NB4 (cell line): ENCODE data around the gene PLXNB2.

Experiments
- DNase-seq: peaks from one replicate; pipeline ENCODE4 v3.0.0; 2010; ENCODE audit warnings: low read depth
- H3K4me3 ChIP-seq: one replicate; pipeline ENCODE4 v1.5.1; 2011; ENCODE audit warnings: mild to moderate bottlenecking, low read depth, low read length, moderate library complexity
- MYC ChIP-seq: IDR thresholded peaks from 2 replicates; pipeline ENCODE4 v1.6.1; 2011; ENCODE audit warnings: low read depth, low read length
- POLR2A ChIP-seq: IDR thresholded peaks from 2 replicates; pipeline ENCODE4 v1.6.1; 2011; ENCODE audit warnings: mild to moderate bottlenecking; ENCODE audit not compliant: insufficient read length; ENCODE audit errors: extremely low read depth
- TF ChIP-seq, protein P1 (sequence below): IDR thresholded peaks from one replicate; pipeline ENCODE4 v1.5.1; 2012; ENCODE audit warnings: low read depth, low read length
- TF ChIP-seq, protein P2 (sequence below): IDR thresholded peaks from 2 replicates; pipeline ENCODE4 v1.6.1; 2011; ENCODE audit warnings: low read depth, low read length

PLXNB2 gene

DNA sequence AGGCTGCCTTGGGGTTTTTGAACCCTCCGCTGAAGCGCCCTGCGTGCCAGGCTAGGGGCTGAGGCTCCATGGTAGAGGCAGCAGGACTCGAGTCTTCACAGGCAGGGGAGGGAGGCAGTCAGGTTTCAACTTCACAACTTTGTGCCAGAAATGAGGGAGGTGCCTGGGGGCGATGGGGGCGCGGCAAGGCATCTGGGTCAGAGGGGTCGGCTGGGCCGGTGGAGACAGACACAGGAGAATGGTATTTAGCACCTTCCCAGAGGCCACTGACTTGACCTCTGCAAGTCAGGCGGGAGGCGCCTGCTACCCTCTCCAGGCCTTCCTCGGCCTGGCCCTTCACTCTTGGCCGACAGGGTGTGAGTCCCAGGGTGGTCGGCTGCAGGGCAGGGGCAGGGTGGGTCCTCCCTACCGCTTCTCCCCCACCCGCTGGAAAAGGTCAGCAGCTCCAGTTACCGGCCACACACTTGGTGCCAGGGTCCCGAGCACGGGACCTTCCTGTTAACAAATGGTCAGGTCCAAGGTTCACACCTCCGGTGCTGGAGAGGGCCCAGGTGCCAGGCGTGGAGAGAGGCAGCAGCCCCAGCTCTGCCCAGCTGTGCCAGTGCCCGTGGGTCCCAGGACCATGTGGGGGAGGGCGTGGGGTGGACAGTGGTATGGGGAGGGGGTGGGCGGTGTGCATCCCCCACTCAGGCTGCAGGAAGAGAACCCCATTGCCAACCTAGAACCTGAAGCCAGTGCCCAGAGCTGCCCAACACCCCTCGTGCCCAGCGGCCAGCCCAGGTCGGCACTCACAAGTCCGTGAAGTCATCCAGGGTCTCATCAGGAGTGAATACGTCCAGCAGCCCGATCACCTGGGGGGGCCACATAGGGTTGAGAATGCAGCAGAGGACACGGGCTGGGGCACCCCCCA is 49.7 kb downstream of the PLXNB2 start:
- no peak for TF ChIP-seq POLR2A
- TF ChIP-seq, protein P1, sequence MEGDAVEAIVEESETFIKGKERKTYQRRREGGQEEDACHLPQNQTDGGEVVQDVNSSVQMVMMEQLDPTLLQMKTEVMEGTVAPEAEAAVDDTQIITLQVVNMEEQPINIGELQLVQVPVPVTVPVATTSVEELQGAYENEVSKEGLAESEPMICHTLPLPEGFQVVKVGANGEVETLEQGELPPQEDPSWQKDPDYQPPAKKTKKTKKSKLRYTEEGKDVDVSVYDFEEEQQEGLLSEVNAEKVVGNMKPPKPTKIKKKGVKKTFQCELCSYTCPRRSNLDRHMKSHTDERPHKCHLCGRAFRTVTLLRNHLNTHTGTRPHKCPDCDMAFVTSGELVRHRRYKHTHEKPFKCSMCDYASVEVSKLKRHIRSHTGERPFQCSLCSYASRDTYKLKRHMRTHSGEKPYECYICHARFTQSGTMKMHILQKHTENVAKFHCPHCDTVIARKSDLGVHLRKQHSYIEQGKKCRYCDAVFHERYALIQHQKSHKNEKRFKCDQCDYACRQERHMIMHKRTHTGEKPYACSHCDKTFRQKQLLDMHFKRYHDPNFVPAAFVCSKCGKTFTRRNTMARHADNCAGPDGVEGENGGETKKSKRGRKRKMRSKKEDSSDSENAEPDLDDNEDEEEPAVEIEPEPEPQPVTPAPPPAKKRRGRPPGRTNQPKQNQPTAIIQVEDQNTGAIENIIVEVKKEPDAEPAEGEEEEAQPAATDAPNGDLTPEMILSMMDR = no peak
- TF ChIP-seq, protein P2, sequence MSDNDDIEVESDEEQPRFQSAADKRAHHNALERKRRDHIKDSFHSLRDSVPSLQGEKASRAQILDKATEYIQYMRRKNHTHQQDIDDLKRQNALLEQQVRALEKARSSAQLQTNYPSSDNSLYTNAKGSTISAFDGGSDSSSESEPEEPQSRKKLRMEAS = no peak
- no peak for TF ChIP-seq MYC
- no peak overlapping the region for H3K4me3 ChIP-seq
- no peak for DNase-seq

DNA sequence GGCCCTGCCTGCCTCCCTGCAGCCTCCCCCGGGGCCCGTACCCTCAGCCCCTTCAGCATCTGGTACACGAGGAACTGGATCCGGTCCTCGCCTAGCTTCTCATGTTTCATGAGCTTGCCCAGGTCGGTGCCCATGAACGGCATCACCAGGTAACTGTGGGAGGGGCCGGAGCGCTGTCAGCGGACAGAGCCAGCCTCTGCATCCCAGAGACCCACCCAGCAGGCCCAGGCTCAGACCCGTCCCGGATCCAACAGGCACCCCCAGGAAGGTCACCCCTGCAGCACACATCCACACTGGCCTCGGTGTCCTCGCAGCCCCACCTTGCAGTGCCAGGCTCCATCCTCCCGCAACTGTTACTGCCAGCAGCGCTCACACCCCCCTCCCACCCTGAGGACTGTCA is 50.4 kb downstream of the PLXNB2 start:
- H3K4me3 ChIP-seq = no peak overlapping the region
- DNase-seq = no peak
- TF ChIP-seq MYC (no peak), POLR2A (no peak)
- TF ChIP-seq, protein P1 = no peak
- TF ChIP-seq, protein P2 = no peak

DNA sequence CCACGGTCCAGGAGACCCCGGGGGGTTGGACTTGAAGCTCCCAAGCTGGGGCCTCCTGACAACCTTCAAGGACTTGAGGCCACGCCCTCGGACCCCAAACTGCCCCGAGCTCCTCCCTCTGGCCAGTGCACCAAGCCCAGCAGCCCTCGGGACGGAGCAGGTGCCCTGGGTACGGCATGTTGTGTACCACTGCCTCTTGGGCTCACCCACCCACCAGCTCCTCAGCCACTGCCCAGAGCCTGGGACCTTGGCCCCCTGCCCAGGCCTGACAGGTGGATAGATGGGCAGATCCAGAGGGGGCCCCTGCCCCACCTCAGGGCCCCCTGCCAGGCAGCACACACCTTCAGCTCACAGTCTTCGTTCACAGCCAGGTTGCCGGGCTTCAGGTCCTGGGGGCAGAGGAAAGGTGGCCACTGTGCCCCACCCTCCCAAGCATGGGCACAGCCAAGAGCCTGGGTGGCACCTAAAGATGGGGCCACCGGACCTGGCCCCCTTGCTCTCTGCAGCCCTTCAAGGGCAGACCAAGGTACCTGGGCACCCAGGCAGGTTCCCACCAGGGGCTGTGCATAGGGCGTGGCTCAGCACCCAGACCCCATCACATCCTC is 51.1 kb downstream of the PLXNB2 start:
- no peak for DNase-seq

DNA sequence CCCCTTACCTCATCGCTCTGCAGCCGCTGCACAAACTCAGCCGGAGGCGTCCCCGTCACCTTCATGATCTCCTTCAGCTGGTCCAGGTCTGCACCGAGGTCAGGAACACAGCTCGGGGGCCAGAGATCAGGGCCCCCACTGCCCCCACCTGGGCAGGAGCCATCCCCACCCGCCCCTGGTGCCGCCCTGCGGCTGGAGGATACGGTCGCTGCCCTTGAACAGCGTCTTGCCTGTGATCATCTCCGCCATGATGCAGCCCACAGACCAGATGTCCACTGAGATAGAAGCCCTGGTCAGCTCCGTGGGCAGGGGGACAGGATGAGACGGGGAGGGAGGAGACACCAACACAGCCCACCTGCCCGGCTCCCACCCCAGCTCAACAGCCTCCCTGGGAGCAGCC is 51.8 kb downstream of the PLXNB2 start:
- no peak overlapping the region for H3K4me3 ChIP-seq
- TF ChIP-seq, protein P1 = no peak
- no peak for TF ChIP-seq MYC
- TF ChIP-seq, protein P2 = no peak
- no peak for TF ChIP-seq POLR2A

More for the DNA sequence above, 51.1 kb downstream of the PLXNB2 start:
- TF ChIP-seq, protein P1 = no peak
- TF ChIP-seq, protein P2 = no peak
- no peak for TF ChIP-seq MYC
- TF ChIP-seq POLR2A = no peak
- H3K4me3 ChIP-seq = no peak overlapping the region

DNA sequence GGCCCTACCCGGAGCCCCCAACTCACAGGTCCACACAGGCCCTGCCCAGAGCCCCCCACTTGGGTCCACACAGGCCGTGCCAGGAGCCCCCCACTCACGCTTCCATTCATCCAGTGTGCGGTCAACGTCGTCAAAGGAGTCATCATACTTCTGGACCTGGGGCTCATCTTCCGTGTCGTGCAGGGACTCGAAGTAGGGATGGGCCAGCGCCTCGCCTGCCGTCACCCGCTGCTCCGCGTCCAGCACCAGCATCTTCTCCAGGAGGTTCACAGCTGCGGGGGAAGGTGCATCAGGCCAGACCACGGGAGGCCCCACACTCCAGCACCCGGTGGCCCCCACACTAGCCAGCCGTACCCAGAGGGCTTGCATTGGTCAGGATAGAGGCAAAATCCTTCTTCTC is 52.3 kb downstream of the PLXNB2 start:
- H3K4me3 ChIP-seq = no peak overlapping the region
- DNase-seq = no peak
- TF ChIP-seq POLR2A (no peak), MYC (no peak)
- TF ChIP-seq, protein P1 = no peak
- TF ChIP-seq, protein P2 = no peak

More for the DNA sequence above, 51.8 kb downstream of the PLXNB2 start:
- DNase-seq = no peak
